ENCODE data around the gene IFNAR1.

IFNAR1 gene

GRCh38 chr21:33324291-33325221 is at the start of gene IFNAR1:
TSS of gene IFNAR1 (plus strand) at chr21:33324970. CDS start at chr21:33325056, 86 bp downstream.
- in situ Hi-C loops (cut with MboI; ENCODE audit: low sequenced_read_pairs): no loop called here

- in situ Hi-C loops (cut with MboI; ENCODE audit: low sequenced_read_pairs): no loop called here
Measured at GRCh38 chr21:33278721-33279120, 46.0 kb upstream of the IFNAR1 start.

GRCh38 chr21:33279330-33279820 is 45.4 kb upstream of the IFNAR1 start:
- in situ Hi-C loops (cut with MboI; ENCODE audit: low sequenced_read_pairs): no loop called here

GRCh38 chr21:33281096-33281652 is 43.6 kb upstream of the IFNAR1 start:
- in situ Hi-C loops (cut with MboI; ENCODE audit: low sequenced_read_pairs): no loop called here

- in situ Hi-C loops (cut with MboI; ENCODE audit: low sequenced_read_pairs): no loop called here
Measured at GRCh38 chr21:33283203-33283602, 41.6 kb upstream of the IFNAR1 start.

GRCh38 chr21:33286076-33286475 is 38.7 kb upstream of the IFNAR1 start:
- in situ Hi-C loops (cut with MboI; ENCODE audit: low sequenced_read_pairs): no loop called here

GRCh38 chr21:33286600-33287456 is 37.9 kb upstream of the IFNAR1 start:
- in situ Hi-C loops (cut with MboI; ENCODE audit: low sequenced_read_pairs): no loop called here

- in situ Hi-C loops (cut with MboI; ENCODE audit: low sequenced_read_pairs): no loop called here
Measured at GRCh38 chr21:33289199-33289819, 35.5 kb upstream of the IFNAR1 start.

- in situ Hi-C loops (cut with MboI; ENCODE audit: low sequenced_read_pairs): no loop called here
Measured at GRCh38 chr21:33290441-33290840, 34.3 kb upstream of the IFNAR1 start.

- in situ Hi-C loops (cut with MboI; ENCODE audit: low sequenced_read_pairs): no loop called here
Measured at GRCh38 chr21:33291686-33292085, 33.1 kb upstream of the IFNAR1 start.

- in situ Hi-C loops (cut with MboI; ENCODE audit: low sequenced_read_pairs): no loop called here
Measured at GRCh38 chr21:33292724-33293123, 32.0 kb upstream of the IFNAR1 start.

- in situ Hi-C loops (cut with MboI; ENCODE audit: low sequenced_read_pairs): no loop called here
Measured at GRCh38 chr21:33293136-33293535, 31.6 kb upstream of the IFNAR1 start.

GRCh38 chr21:33293811-33294216 is 31.0 kb upstream of the IFNAR1 start:
- in situ Hi-C loops (cut with MboI; ENCODE audit: low sequenced_read_pairs): no loop called here

- in situ Hi-C loops (cut with MboI; ENCODE audit: low sequenced_read_pairs): no loop called here
Measured at GRCh38 chr21:33296156-33296555, 28.6 kb upstream of the IFNAR1 start.

- in situ Hi-C loops (cut with MboI; ENCODE audit: low sequenced_read_pairs): no loop called here
Measured at GRCh38 chr21:33299181-33299752, 25.5 kb upstream of the IFNAR1 start.

- in situ Hi-C loops (cut with MboI; ENCODE audit: low sequenced_read_pairs): no loop called here
Measured at GRCh38 chr21:33300701-33301631, 23.8 kb upstream of the IFNAR1 start.

GRCh38 chr21:33301632-33302002 is 23.2 kb upstream of the IFNAR1 start:
- in situ Hi-C loops (cut with MboI; ENCODE audit: low sequenced_read_pairs): no loop called here

GRCh38 chr21:33302055-33302454 is 22.7 kb upstream of the IFNAR1 start:
- in situ Hi-C loops (cut with MboI; ENCODE audit: low sequenced_read_pairs): no loop called here

- in situ Hi-C loops (cut with MboI; ENCODE audit: low sequenced_read_pairs): no loop called here
Measured at GRCh38 chr21:33302796-33303195, 22.0 kb upstream of the IFNAR1 start.

GRCh38 chr21:33305344-33305671 is 19.5 kb upstream of the IFNAR1 start:
- in situ Hi-C loops (cut with MboI; ENCODE audit: low sequenced_read_pairs): no loop called here

All from HL-60/S4 treated with retinoic acid at 250 ng/mL for 4 days and 3 days (cell line).